Urothelium cell line (cell line): ENCODE results near the gene PCGF1.
A peak's percentile ranks its signal among the peaks of the same experiment; 100 is the strongest.

Source experiments
- DNase-seq: peaks from one replicate; pipeline ENCODE4 v3.0.0; 2011; ENCODE audit warnings: low spot score, mixed read lengths
- FAIRE-seq: peaks from 2 replicates; lab custom pipeline; 2011; peaks lifted over from hg19 to GRCh38; lab: Jason Lieb, UNC

The PCGF1 gene

DNA sequence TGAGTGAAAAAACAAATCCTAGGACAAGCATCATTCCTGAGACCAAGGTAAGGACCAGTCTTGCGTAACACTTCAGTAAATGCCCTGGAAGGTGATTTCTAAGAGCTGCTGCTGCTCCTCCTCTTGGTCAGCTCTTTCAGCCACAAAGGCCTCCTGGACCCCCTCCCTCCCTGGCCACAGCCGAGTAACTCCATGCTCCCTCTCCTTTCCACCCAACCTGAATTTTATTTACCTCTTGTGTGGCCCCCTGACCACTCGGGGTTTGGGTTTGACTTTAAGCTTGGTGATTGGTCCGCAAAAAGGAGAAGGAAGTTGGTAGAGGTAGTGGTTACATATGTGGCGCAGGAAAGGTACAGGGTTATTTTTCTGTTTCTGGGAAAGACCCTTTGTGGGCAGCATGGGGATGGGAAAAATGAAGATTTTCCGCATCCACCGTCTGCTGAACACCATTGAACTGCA lies 31.4 kb upstream of the PCGF1 start:
- no peak for FAIRE-seq

DNA sequence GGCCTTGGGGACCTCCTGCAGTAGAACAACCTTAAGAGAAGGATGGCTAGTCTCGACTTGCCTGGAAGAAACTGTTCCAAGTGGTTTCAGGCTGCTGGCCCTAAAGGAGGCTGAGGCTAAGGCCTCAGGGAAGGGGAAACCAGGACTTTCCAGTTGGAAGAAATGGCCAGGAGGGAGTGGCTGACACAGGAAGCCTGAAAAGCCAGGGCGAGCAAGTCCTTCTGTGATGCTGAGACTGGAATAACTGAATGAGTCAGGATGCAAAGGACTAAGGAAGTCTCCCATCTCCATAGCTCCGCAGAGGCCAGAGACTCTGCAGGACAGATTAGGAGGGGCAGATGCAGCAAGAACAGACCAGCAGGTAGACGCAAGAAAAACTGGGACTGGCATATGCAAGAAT lies 29.6 kb upstream of the PCGF1 start:
- DNase-seq (no peak), FAIRE-seq (no peak)

More for the DNA sequence above, 31.4 kb upstream of the PCGF1 start:
- DNase-seq, result no peak

DNA sequence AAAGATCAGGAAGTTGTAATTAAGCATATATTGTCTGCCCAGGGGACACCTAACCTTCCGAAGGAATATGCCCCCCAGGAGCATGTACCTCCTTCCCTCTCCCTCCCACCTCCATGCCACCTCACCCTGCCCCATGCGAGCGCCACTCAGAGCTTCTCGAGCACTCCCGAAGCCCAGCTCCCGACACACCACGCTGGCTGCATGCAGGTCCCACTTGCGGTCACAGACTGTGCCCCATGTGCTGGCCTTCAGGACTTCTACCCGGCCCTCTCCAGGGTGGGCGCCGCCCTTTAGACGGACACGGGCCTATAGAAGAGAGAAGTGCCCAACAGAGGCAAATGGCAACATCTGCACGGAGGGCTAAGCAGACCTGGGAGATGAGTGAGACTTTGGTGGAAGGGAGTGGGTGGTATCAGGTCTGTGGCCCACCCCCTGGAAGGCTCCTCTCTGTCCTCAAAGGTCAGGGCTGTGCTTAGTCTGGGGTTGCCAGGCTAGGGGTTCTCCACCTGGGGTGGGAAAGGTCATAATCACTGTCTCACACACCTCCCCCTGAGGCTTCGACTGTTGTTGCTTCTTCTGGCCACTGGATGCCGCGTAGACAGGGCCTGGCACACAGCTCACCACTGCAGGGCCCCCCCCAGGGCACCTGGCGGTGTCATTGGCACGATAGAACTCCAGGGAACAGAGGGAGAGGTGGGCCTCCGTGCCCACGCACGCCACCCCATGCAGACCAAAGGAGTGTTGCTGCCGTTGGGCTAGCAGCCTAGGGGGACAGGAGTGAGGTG lies 28.9 kb upstream of the PCGF1 start:
- no peak for FAIRE-seq
- DNase-seq, result no peak

DNA sequence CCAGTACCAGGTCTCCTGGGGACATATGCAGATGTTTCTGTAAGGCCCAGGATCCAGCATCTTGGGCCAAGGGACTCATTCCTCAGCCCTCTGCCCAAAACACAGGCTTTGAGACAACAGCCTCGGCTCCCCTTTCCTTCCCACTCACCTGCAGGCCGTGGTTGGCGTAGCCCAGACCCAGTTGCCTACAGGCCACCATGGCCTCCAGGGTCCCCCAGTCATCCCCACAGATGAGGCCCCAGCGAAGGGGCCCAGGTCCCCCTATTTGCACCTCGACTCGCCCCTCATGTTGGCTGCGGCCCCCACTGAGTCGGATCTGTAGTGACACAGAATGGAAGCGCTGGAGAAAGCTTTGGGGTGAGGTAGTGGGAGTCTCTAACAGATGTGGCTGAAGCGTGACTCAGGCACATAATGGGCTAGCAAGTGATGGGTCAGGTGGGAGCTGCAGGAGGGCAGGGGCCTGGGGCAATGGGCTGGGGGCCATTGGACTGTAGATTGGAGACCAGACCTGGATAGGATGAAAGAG lies 28.0 kb upstream of the PCGF1 start:
- no peak for DNase-seq
- no peak for FAIRE-seq

DNA sequence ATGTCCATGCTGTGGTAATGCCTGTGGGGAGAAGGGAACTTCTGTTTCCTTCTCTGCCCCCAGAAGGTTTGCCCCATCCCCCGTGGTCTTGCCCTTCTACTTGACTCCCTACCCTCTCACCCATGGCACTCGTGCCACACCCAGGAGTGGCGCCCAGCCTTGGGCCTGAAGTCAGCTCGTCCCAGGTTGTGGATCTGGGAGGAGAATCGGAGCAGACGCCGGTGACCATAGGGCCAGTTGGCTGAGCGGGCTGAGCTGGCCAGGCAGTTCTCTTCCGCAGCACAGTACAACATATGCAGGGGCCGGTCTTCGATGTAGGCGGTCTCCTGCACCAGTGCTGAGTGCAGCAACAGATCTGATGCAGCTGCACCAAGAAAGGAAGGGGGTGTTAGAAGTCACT lies 26.9 kb upstream of the PCGF1 start:
- FAIRE-seq (no peak), DNase-seq (no peak)

DNA sequence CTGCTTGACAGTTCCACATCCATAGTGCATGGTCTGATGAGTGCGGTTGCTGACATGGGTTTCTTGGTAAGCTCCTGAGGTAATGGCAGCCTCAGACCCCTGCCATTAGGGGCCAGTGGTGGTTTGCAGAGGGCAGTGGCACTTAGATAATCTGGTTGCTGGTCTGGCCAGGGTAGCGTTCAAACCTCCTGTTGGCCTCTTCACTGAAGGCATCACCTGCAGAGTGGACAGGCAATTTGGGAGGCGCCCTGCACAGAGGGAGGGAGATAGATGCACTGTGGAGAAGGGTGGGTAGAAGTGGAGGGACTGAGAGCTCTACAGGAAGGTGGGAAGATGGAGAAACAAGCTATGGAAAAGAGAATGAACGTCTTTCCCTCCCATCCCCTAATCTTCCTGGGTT lies 26.0 kb upstream of the PCGF1 start:
- no peak for FAIRE-seq

DNA sequence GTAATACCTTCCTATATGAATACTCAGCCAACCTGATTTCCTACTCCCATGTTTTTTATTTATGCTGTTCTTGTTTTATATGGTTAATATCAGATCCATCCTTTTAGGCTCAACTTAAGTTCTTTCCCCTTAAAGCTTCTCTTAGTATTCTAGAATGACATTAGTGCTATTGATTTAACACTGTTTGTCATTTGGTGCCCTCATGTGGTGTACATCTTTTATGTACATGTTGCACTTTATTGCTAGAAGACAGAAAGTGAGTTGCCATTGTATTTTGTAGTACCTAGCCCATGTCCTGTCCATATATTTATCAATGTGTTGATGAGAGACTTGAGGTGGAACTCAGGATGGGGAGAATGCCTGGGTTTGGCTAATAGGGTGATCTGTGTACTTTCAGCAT lies 24.7 kb upstream of the PCGF1 start:
- DNase-seq (no peak), FAIRE-seq (no peak)

More for the DNA sequence above, 26.0 kb upstream of the PCGF1 start:
- DNase-seq, result no peak

DNA sequence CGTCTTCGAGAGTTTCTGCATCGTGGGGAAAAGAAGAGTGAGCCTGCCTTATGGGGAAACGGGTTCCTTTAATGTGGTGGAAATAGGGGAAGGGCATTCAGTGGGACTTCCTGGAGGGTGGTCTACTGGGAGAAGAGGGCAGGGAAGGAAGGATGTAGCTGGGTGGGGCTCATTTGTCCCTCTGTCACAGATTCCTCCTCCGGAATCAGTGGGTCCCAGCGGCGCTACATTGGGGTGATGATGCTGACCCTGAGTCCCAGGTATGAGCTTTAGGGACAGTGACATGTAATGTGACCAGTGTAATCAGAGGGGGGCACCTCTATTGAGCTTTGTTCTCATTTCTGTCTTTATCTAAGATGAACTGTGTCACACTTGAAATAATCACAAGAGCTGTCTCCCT lies 24.2 kb upstream of the PCGF1 start:
- DNase-seq, result no peak
- FAIRE-seq, result no peak

DNA sequence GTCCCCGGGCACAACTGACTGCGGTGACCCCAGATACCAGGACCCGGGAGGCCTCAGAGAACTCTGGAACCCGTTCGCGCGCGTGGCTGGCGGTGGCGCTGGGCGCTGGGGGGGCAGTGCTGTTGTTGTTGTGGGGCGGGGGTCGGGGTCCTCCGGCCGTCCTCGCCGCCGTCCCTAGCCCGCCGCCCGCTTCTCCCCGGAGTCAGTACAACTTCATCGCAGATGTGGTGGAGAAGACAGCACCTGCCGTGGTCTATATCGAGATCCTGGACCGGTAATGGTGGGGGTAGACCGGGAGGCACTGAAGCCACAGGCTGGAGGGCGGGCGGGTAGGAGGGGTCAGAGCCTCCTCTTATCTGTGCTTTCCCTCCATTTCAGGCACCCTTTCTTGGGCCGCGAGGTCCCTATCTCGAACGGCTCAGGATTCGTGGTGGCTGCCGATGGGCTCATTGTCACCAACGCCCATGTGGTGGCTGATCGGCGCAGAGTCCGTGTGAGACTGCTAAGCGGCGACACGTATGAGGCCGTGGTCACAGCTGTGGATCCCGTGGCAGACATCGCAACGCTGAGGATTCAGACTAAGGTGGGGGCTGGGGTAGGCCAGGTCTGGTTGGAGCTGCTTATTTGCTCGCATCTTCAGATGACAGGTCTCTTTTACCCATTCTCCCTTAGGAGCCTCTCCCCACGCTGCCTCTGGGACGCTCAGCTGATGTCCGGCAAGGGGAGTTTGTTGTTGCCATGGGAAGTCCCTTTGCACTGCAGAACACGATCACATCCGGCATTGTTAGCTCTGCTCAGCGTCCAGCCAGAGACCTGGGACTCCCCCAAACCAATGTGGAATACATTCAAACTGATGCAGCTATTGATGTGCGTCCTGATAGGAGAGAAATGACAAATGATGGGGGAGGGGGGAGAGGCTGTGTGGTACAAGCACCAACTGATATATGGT lies 23.0 kb upstream of the PCGF1 start:
- DNase-seq, result peak; percentile 59
- FAIRE-seq, result no peak

DNA sequence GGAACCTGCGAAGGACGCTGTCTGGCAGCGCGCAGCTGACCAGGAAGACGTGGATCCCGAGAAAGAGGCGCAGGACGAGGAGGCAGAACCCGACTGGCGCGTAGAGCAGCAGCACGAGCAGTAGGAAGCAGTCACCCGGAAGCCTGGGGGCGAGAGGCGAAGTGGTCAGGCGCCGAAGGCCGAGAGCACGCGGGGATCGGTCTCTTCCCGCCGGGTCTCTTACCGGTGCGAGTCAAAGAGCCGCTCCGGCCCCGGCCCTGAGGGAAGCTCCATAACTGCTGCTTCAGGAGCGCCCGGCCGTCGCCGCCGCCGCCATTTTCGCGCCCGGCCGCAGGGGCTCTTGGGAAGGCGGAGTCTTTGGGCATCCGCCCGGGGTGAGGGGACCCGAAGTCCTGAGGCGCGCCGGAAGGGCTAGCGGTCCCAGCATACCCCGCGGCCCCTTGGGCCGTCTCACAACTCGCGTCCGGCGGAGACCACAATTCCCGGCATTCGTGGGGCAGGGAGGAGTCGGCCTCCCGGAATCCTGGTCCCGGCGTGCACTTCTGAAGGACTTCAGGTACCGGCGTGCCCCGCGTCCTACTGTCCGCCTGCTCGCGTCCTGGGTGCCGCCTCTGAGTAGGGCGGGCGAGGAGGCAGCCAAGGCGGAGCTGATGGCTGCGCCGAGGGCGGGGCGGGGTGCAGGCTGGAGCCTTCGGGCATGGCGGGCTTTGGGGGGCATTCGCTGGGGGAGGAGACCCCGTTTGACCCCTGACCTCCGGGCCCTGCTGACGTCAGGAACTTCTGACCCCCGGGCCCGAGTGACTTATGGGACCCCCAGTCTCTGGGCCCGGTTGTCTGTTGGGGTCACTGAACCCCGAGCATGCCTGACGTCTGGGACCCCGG lies 22.1 kb upstream of the PCGF1 start, which contains the start of the genes AUP1 and HTRA2:
AUP1 (minus strand) TSS at position 350 of the 882 bp plus-strand sequence; CDS start at position 273, 77 bp downstream.
HTRA2 (plus strand) TSS at position 577 of the 882 bp plus-strand sequence; CDS start at position 651, 74 bp downstream.
- FAIRE-seq (peak; percentile 35), DNase-seq (peak; percentile 100)

DNA sequence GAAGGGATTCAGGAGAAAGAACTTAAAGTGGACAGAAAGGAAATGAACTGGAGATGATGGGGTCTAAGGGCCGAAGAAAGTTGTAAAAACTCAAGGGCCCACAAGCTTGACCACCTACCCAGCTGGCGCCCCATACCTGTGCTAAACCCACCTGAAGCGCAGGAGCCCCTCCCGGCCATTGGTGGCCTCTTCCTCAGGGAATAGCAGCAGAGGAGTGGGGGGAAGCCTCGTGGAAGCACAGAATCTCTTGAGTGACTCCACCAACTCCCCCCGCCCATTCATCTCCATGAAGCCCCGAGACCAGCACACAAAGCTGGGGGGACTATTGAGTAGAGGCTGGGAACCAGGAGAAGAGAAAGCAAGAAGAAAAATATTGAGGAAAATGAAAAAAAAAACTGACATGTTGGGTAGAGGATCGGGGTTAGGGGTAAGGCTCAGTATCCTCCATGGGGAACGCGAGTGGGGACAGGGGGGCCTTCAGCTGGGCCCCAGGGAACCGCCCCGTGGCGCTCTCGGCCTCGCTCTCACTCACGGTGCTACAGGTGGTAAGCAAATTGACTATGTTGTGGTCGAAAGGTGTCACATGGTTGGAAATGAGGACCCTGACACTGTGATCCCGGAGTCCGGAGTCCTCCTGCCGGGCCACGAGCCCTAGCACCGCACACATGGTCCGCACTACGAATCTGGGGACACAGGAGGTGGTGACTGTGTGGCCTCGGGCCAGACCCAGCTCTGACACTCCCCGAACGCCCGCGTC lies 21.3 kb upstream of the PCGF1 start:
- no peak for FAIRE-seq
- DNase-seq, result peak; percentile 30

DNA sequence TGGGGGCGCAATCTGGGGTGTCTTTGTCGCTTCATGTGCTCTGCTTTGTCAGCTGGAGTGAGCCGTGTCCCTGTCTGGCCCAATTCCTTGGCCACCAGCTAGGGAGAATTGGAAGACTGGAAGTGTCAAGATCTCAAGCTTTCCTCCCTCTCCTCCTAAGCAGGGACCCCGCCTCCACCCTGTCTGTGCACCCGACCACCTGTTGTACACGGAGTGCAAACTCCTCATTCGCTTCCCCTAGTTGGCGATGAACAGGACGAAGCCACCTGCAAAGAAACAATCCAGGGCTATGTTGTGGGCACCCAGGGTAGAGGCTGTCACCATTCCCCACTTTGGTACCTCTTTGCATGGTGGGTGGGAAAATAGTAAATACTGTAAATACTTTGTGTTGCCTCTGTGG lies 20.2 kb upstream of the PCGF1 start:
- no peak for FAIRE-seq
- DNase-seq, result no peak

DNA sequence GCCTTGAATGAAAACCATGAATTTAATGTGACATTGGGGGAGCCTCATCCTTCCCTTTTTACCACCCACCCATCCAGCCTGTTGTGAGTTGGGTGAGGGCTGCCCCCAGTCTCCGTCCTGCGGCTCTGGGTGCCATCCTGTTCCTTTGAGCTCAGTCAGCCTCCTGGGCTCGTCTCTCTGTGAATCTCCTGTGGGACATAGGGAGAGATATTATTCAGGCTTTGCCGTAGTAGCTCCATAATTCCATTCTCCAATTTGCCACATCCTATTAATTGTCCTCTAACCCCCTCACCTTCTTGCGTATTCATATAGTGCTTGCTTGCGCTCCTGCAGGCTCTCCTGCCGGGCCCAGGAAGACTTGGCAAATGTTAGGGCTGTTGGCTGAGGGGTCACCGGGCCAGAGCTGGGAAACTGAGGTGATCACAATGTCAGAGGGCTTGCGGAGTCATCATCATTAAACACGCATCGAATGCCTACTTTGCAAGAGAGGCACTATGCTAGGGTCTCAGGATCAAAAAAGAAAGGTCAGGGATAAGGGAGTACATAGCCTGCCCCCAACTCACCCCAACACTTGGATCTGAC lies 19.2 kb upstream of the PCGF1 start:
- no peak for FAIRE-seq
- DNase-seq, result no peak

DNA sequence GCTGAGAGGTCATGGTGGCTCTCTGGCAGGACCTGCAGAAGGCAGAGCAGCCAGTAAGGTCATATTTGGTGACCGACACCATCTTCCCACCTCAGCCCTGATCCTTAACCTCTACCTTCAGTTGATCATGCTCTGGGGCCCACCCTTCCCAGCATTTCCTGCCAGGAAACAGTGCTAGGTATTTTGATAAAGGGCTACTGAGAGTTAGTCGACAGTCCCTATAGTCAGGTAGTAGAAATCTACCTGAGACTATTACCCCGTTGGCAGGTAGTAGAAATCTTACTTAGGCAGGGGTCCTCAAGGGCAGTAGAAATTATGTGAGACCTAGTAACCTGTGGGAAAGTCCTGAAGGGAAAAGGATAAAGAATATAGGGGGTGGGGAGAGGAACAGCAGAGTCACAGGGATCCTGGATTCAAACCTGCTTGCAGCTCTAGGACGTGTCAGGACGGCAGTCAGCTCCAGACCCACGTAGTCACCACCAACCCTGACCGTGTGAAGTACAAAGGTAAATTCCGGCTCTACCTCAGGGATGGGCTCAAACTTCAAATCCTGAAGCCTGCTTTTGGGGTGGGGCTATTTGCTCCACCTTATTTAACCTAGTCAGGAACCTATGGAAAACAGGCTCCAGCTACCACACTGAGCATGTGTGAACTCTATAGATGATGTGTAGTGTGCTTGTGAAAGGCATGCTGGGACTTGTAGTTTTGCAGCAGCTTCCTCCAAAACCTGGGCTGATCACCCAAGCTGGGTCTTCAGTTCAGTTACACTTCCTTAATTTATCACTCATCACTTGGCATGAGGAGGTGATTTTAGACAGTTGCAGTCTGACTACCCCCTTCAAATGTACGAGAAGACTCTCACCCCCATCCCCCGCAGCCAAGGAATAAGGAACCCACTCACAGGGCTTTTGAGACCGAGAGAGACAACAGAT lies 18.5 kb upstream of the PCGF1 start, which contains the start of gene DQX1:
DQX1 (minus strand) TSS at position 515 of the 932 bp plus-strand sequence; CDS start at position 13, 502 bp downstream.
- no peak for FAIRE-seq
- no peak for DNase-seq

DNA sequence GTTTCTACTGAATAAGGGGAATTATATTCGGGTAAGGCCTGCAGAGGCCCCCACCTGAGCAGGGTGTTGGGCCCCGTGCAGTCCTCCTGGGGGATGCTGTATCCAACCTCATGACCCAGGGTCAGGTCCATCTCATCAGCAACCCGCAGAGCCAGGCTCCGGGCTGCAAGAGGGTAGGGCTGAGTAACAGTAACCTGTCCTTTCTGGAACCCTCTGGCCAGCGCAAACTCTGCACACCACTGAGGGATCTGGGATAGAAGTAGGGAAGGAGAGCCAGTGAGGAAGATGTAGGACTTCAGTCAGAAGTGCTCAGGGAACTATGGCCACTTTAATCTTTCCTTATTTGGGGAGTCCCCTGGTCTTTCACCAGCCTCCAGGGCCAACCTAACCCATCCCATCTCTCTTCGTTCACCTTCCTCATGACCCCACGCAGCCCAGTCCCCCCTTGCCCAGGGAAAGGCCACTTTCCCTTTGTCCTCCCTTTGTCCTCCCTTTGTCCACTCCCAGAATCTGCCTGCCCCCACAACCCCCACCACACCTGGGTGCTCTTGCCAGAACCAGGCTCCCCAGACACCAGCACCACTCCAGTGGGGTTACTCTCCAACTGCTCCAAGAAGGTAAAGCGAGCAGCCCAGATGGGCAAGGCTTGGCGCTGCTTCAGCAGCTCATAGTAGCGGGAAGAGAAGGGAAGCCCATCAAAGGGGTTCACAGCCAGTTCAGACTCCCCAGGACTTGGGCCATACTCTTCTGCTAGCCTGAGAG lies 17.6 kb upstream of the PCGF1 start:
- no peak for DNase-seq
- FAIRE-seq, result no peak

DNA sequence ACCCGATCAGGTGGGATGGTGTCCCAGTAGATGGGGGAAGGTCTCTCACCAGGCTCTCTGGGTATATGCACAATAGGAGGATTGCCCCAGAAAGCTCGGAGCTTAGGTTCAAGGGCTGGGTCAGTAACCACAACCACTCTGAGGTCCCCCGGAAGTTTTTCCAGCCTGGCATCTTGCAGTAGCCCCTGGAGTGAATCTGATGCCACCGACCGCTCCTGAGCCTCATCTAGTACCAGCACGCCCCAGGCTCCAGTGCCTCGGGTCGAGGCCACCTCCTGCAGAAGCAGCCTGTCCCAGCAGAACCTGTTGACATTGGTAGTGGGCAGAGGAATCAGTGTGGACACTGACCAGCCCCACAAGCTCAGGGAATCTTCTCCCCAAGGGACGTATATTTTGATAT lies 16.5 kb upstream of the PCGF1 start:
- FAIRE-seq (no peak), DNase-seq (no peak)

DNA sequence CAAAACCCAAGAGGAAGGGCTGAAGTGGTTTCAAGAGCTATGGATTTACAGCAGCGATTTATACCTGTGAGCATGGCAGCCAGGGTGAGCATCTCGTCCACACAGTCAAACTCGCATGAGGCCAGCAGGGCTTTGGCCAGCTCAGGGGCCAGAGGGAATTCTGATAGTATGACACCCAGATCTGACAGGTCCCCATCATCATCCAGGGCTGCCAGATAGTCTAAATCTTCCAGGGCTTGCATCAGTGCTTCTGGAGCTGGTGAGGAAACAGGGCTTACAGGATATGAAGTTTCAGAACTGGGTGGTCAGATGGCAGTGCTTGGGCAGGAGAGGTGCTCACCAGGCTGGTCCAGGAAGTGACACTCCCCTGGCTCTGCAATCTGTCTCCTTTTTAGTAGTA lies 15.0 kb upstream of the PCGF1 start:
- no peak for DNase-seq

More for the DNA sequence above, 15.0 kb upstream of the PCGF1 start:
- FAIRE-seq, result no peak
